ENCODE measurements around the gene C9orf50. TPM values are rescaled to one million over a fixed set of nuclear protein-coding genes. Genes with fewer than 3 reads are reported as not detected.

C9orf50 gene
- total RNA-seq, 3 donors from 2014 or later (not counting 1 experiment from before 2014, with no cell fraction given): not detected

DNA sequence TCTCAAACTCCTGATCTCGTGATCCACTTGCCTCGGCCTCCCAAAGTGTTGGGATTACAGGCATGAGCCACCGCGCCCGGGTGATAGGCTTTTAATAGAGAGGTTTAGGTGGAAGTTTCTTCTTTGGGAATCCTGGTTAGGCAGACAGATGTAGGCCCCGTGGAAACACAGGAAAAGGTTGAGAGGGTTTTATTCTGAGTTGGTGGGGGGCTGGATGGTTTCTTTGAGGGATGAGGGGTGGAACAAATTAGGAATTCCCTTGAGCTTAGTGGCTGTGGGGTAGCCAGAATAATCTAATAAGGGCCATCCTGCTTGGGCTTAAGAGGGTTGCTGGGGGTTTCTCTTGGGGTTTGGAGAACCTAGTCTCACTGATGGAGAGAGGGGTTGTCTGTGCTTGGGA, 30.4 kb downstream of the C9orf50 start:
- H3K27ac Mint-ChIP-seq: no peak overlapping the region
- ATAC-seq (no peak), DNase-seq (no peak)
- Histone ChIP-seq H3K4me1 (ENCODE audit: control insufficient read depth, insufficient read depth, low read length) (peaks cover 21% of the 10 kb centered on the region), H3K36me3 (ENCODE audit: control insufficient read depth, insufficient read depth, low read length) (no peaks in the 10 kb centered on the region), H3K27ac (ENCODE audit: low read length) (no peak overlapping the region), H3K9me3 (ENCODE audit: control insufficient read depth, insufficient read depth, low read length) (no peaks in the 10 kb centered on the region), H3K4me3 (ENCODE audit: low read length) (no peak overlapping the region), H3K27me3 (ENCODE audit: control insufficient read depth, insufficient read depth, low read length) (no peaks in the 10 kb centered on the region)
- TF ChIP-seq, protein P1, sequence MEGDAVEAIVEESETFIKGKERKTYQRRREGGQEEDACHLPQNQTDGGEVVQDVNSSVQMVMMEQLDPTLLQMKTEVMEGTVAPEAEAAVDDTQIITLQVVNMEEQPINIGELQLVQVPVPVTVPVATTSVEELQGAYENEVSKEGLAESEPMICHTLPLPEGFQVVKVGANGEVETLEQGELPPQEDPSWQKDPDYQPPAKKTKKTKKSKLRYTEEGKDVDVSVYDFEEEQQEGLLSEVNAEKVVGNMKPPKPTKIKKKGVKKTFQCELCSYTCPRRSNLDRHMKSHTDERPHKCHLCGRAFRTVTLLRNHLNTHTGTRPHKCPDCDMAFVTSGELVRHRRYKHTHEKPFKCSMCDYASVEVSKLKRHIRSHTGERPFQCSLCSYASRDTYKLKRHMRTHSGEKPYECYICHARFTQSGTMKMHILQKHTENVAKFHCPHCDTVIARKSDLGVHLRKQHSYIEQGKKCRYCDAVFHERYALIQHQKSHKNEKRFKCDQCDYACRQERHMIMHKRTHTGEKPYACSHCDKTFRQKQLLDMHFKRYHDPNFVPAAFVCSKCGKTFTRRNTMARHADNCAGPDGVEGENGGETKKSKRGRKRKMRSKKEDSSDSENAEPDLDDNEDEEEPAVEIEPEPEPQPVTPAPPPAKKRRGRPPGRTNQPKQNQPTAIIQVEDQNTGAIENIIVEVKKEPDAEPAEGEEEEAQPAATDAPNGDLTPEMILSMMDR (IDR thresholded peaks at IDR 0.05): no peak
- H3K27me3 Mint-ChIP-seq (ENCODE audit: low read depth in 2 of 2): peaks cover 19 to 30% of the 10 kb centered on the region in 2 donors
- WGBS (ENCODE audit: insufficient coverage): 85% methylated on average over 6 of the region's 6 CpGs
- no peak overlapping the region for H3K4me3 Mint-ChIP-seq
- H3K9me3 Mint-ChIP-seq: no peaks in the 10 kb centered on the region
- H3K4me1 Mint-ChIP-seq: peaks cover 0 to 12% of the 10 kb centered on the region in 2 donors
- H3K36me3 Mint-ChIP-seq: no peaks in the 10 kb centered on the region
- intact Hi-C loops (cut with micrococcal nuclease): no loop called here

DNA sequence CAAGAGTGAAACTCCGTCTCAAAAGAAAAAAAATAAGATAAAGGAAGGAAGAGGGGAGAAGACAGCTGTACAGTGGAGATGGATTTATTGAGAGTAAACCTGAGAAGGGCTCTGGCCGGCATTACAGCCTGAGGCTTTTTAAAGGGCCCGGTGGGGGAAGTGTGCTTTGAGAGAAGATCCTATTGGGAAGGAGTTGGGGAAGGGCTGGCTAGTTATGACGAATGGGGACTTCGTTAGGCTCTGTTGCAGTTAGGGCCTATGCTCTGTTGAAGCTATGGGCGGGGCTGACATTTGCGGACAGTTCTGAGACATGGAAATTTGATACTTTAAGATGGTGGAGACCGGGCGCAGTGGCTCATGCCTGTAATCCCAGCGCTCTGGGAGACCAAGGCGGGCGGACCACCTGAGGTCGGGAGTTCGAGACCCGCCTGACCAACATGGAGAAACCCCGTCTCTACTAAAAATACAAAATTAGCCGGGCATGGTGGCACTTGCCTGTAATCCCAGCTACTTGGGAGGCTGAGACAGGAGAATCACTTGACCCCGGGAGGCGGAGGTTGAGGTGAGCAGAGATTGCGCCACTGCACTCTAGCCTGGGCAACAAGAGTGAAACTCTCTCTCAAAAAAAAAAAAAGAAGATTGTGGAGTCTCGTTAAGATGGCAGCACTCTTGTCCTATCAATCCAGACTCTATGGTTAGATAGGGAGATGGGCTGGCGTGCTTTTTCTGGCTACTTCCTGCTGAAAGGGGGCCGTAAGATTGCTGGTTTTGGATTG, 33.2 kb downstream of the C9orf50 start:
- H3K27me3 Mint-ChIP-seq (ENCODE audit: low read depth in 2 of 2): peaks cover 8 to 14% of the 10 kb centered on the region in 2 donors
- H3K4me1 Mint-ChIP-seq: peaks cover 8 to 17% of the 10 kb centered on the region in 2 donors
- intact Hi-C loops (cut with micrococcal nuclease): no loop called here
- Histone ChIP-seq H3K9me3 (ENCODE audit: control insufficient read depth, insufficient read depth, low read length) (no peaks in the 10 kb centered on the region), H3K36me3 (ENCODE audit: control insufficient read depth, insufficient read depth, low read length) (no peaks in the 10 kb centered on the region), H3K27ac (ENCODE audit: low read length) (no peak overlapping the region), H3K4me1 (ENCODE audit: control insufficient read depth, insufficient read depth, low read length) (peaks cover 39% of the 10 kb centered on the region), H3K27me3 (ENCODE audit: control insufficient read depth, insufficient read depth, low read length) (no peaks in the 10 kb centered on the region), H3K4me3 (ENCODE audit: low read length) (no peak overlapping the region)
- TF ChIP-seq, protein P1 (IDR thresholded peaks at IDR 0.05): no peak
- H3K27ac Mint-ChIP-seq: no peak overlapping the region
- WGBS (ENCODE audit: insufficient coverage): 89% methylated on average over 23 of the region's 23 CpGs
- H3K4me3 Mint-ChIP-seq: no peak overlapping the region
- H3K36me3 Mint-ChIP-seq: no peaks in the 10 kb centered on the region
- H3K9me3 Mint-ChIP-seq: no peaks in the 10 kb centered on the region
- ATAC-seq: no peak
- no peak for DNase-seq

DNA sequence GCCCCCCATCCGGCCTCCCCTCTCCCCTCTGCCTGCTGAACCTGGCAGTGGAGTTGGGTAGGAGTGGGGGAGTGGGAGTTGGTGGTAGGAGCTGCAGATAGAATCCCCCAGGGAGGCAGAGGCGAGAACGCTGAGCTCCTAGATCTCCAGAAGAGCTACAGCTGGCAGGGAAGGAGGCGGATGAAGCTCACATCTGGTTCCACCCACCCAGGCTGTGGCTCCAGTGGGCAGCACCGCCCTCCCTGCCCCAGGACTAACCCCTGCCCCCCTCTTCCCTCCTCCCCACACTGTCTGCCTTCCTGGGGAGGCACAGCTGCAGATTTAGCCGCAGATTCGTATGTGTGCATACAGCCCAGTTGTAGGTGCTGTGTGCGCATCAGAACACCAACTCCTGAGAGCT, 34.2 kb downstream of the C9orf50 start:
- peak overlapping the region in 1 of 2 donors; percentile 43 for H3K27ac Mint-ChIP-seq
- H3K9me3 Mint-ChIP-seq: no peaks in the 10 kb centered on the region
- intact Hi-C loops (cut with micrococcal nuclease): no loop called here
- H3K4me1 ChIP-seq (ENCODE audit: control insufficient read depth, insufficient read depth, low read length): peaks cover 39% of the 10 kb centered on the region
- H3K27ac ChIP-seq (ENCODE audit: low read length): peak overlapping the region; percentile 6
- WGBS (ENCODE audit: insufficient coverage): 51% methylated on average over 7 of the region's 8 CpGs
- no peaks in the 10 kb centered on the region for H3K27me3 ChIP-seq (ENCODE audit: control insufficient read depth, insufficient read depth, low read length)
- peak in 1 of 2 donors; percentile 57 for DNase-seq
- H3K4me3 ChIP-seq (ENCODE audit: low read length): no peak overlapping the region
- no peaks in the 10 kb centered on the region for H3K36me3 Mint-ChIP-seq
- TF ChIP-seq, protein P1 (IDR thresholded peaks at IDR 0.05): no peak
- H3K9me3 ChIP-seq (ENCODE audit: control insufficient read depth, insufficient read depth, low read length): no peaks in the 10 kb centered on the region
- no peaks in the 10 kb centered on the region for H3K36me3 ChIP-seq (ENCODE audit: control insufficient read depth, insufficient read depth, low read length)
- no peak overlapping the region for H3K4me3 Mint-ChIP-seq
- ATAC-seq: peak in 2 of 3 donors; percentile 54 to 60
- H3K27me3 Mint-ChIP-seq (ENCODE audit: low read depth in 2 of 2): peaks cover 8 to 14% of the 10 kb centered on the region in 2 donors
- H3K4me1 Mint-ChIP-seq: peaks cover 8 to 17% of the 10 kb centered on the region in 2 donors
